K562 (cell line): ENCODE results near the gene TMEM38B. TPM values are rescaled to one million over a fixed set of nuclear protein-coding genes. Genes with fewer than 3 reads are reported as not detected.

Source experiments
- ARID3A ChIP-seq: IDR thresholded peaks from 2 replicates; pipeline ENCODE4 v1.6.1; 2012; ENCODE audit warnings: low read depth, low read length, improper control_type of control experiment, borderline replicate concordance
- CBX8 ChIP-seq: fragments of 200-600 bp; sonication (generic); IDR thresholded peaks from 2 replicates; pipeline ENCODE4 v1.6.1; 2012; ENCODE audit warnings: borderline replicate concordance, mixed run types, low read depth, mild to moderate bottlenecking, moderate library complexity, mixed read lengths, low read length, control low read depth, inconsistent platforms; ENCODE audit not compliant: poor library complexity, severe bottlenecking; ENCODE audit errors: extremely low read depth
- CHAMP1 ChIP-seq: fragments of 450-650 bp; IDR thresholded peaks from 2 replicates; pipeline ENCODE4 v1.6.1; 2016; ENCODE audit warnings: mild to moderate bottlenecking
- DNMT1 ChIP-seq: fragments of 450-650 bp; IDR thresholded peaks from 2 replicates; pipeline ENCODE4 v1.6.1; 2016; ENCODE audit warnings: antibody characterized with exemption, mild to moderate bottlenecking
- GABPB2 ChIP-seq: fragments of 250-450 bp; sonication (Bioruptor Pico); conservative IDR thresholded peaks from 2 replicates; pipeline ENCODE4 v1.5.1; 2021; ENCODE audit warnings: mild to moderate bottlenecking
- MLLT1 ChIP-seq, 2 experiments: fragments of 450-650 bp; IDR thresholded peaks; 2 replicates each; pipeline ENCODE4 v1.6.1; 2016
- NONO ChIP-seq, 2 experiments: fragments of 200-400 bp in 1 of 2; fragments of 450-650 bp in 1 of 2; formaldehyde crosslinking in 1 of 2; IDR thresholded peaks; 2 replicates each; pipeline ENCODE4 v1.6.1; 2017; ENCODE audit warnings: low read depth in 2 of 2, mild to moderate bottlenecking in 2 of 2, moderate library complexity in 2 of 2, low read length in 1 of 2
- SRSF7 ChIP-seq: fragments of 200-400 bp; formaldehyde crosslinking; optimal IDR thresholded peaks from 2 replicates; pipeline ENCODE3; 2017; ENCODE audit warnings: mild to moderate bottlenecking, low read depth, low read length
- VEZF1 ChIP-seq: fragments of 200-800 bp; sonication (Bioruptor generic); IDR thresholded peaks from 2 replicates; pipeline ENCODE4 v1.6.1; 2017; ENCODE audit warnings: missing genetic modification characterization, missing compliant biosample characterization
- ZFP36 ChIP-seq: fragments of 150-350 bp; IDR thresholded peaks from 2 replicates; pipeline ENCODE4 v1.6.1; 2018; ENCODE audit warnings: low read length, low read depth; ENCODE audit not compliant: partially characterized antibody
- polyA plus RNA-seq, 8 experiments: library from polyadenylated mRNA; depleted of rRNA in 4 of 8; stranded (reverse) in 5 of 8; unstranded in 3 of 8; fragments of >200 nt; fragmentation: Nextera tagmentation in 2 of 8; fragmentation: Illumina TruSeq in 1 of 8; extraction: Ambion mirVana in 2 of 8; extraction: Trizol in 1 of 8; gene quantifications; 2 replicates each; pipeline versions ENCODE4 v1.2.1 to v1.2.3, GENCODE V29; 2011 to 2014; ENCODE audit warnings: inconsistent platforms in 1 of 8, missing spikeins in 1 of 8
- total RNA-seq, 7 experiments: library from RNA; depleted of rRNA in 6 of 7; stranded (reverse); fragments of >200 nt in 6 of 7; fragmentation: Illumina TruSeq in 2 of 7; extraction: Trizol in 2 of 7; gene quantifications; 2 replicates each; pipeline versions ENCODE4 v1.2.1 to v1.2.3, GENCODE V29; 2011 to 2021; ENCODE audit warnings: low replicate concordance in 1 of 7
- TF ChIP-seq, protein P1 (sequence below): sonication (generic); formaldehyde crosslinking; IDR thresholded peaks from 2 replicates; pipeline ENCODE4 v1.8.1; 2023; ENCODE audit warnings: mild to moderate bottlenecking, missing genetic modification reagents

Gene TMEM38B
- total and polyA plus RNA-seq, 9 of the 15 experiments (the other 6 are each of a cell fraction or from before 2014, with no cell fraction given): 26.0 to 57.5 (median 38.5) TPM

- TF ChIP-seq ARID3A (no peak), CHAMP1 (peak; percentile 52; the same call in 1 of the 2 replicates), GABPB2 (CRISPR knock-in tag) (no peak), SRSF7 (no peak), NONO (IDR thresholded peaks at IDR 0.05; ENCODE audit: low read depth in 2 of 2, low read length in 1 of 2) (no peak), CBX8 (no peak), MLLT1 (IDR thresholded peaks at IDR 0.05) (no peak), DNMT1 (no peak), ZFP36 (no peak), VEZF1 (CRISPR knock-in tag) (peak; percentile 40)
- TF ChIP-seq, protein P1, sequence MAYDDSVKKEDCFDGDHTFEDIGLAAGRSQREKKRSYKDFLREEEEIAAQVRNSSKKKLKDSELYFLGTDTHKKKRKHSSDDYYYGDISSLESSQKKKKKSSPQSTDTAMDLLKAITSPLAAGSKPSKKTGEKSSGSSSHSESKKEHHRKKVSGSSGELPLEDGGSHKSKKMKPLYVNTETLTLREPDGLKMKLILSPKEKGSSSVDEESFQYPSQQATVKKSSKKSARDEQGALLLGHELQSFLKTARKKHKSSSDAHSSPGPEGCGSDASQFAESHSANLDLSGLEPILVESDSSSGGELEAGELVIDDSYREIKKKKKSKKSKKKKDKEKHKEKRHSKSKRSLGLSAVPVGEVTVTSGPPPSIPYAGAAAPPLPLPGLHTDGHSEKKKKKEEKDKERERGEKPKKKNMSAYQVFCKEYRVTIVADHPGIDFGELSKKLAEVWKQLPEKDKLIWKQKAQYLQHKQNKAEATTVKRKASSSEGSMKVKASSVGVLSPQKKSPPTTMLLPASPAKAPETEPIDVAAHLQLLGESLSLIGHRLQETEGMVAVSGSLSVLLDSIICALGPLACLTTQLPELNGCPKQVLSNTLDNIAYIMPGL (CRISPR knock-in tag): no peak
Measured at GRCh38 chr9:105676351-105676923, 17.9 kb upstream of the TMEM38B start (continued).
